ENCODE data around the gene ASXL2.
"Not testable (repeated sequence)": the region's sequence is repeated elsewhere in the genome, so short reads cannot be mapped to it uniquely, and the experiment has no call there.

ASXL2 gene

GRCh38 chr2:25903216-25903776 is 25.0 kb upstream of the ASXL2 start:
- no peak for DNase-seq (ENCODE audit: low read depth in 1 of 2, low spot score in 1 of 2)
- no peaks in the 10 kb centered on the region for H3K27me3 ChIP-seq (ENCODE audit: insufficient read depth, poor library complexity, severe bottlenecking)
- TF ChIP-seq REST (IDR thresholded peaks at IDR 0.05; ENCODE audit: insufficient replicate concordance, low read depth): no peak
- TF ChIP-seq POLR2AphosphoS5 (IDR thresholded peaks at IDR 0.05; ENCODE audit: low read depth): no peak
- no peak for TF ChIP-seq CTCF (IDR thresholded peaks at IDR 0.05; ENCODE audit: insufficient read depth, low read length)
- no peak for TF ChIP-seq SPI1 (IDR thresholded peaks at IDR 0.05; ENCODE audit: borderline replicate concordance, low read depth)
- TF ChIP-seq GABPA (IDR thresholded peaks at IDR 0.05; ENCODE audit: low read depth): no peak
- no peak overlapping the region for H3K27ac ChIP-seq (replicated peaks)
- no peak overlapping the region for H3K4me3 ChIP-seq (replicated peaks; ENCODE audit: insufficient read depth, low read length)

GRCh38 chr2:25899404-25899970 is 21.2 kb upstream of the ASXL2 start:
- H3K27me3 ChIP-seq (ENCODE audit: insufficient read depth, poor library complexity, severe bottlenecking): no peaks in the 10 kb centered on the region
- H3K27ac ChIP-seq (replicated peaks): no peak overlapping the region
- no peak overlapping the region for H3K4me3 ChIP-seq (replicated peaks; ENCODE audit: insufficient read depth, low read length)
- TF ChIP-seq REST (IDR thresholded peaks at IDR 0.05; ENCODE audit: insufficient replicate concordance, low read depth) (no peak), POLR2AphosphoS5 (IDR thresholded peaks at IDR 0.05; ENCODE audit: low read depth) (no peak), SPI1 (IDR thresholded peaks at IDR 0.05; ENCODE audit: borderline replicate concordance, low read depth) (no peak), CTCF (IDR thresholded peaks at IDR 0.05; ENCODE audit: insufficient read depth, low read length) (no peak), GABPA (IDR thresholded peaks at IDR 0.05; ENCODE audit: low read depth) (no peak)
- DNase-seq (ENCODE audit: low read depth in 1 of 2, low spot score in 1 of 2): no peak

GRCh38 chr2:25897506-25897905 is 19.2 kb upstream of the ASXL2 start:
- peak in 1 of 2 experiments; percentile 20 for DNase-seq (ENCODE audit: low read depth in 1 of 2, low spot score in 1 of 2)
- Histone ChIP-seq H3K27ac (replicated peaks) (no peak overlapping the region), H3K27me3 (ENCODE audit: insufficient read depth, poor library complexity, severe bottlenecking) (no peaks in the 10 kb centered on the region), H3K4me3 (replicated peaks; ENCODE audit: insufficient read depth, low read length) (no peak overlapping the region)
- TF ChIP-seq POLR2AphosphoS5 (IDR thresholded peaks at IDR 0.05; ENCODE audit: low read depth) (no peak), SPI1 (IDR thresholded peaks at IDR 0.05; ENCODE audit: borderline replicate concordance, low read depth) (peak; percentile 46; the same call in 1 of the 2 replicates), GABPA (IDR thresholded peaks at IDR 0.05; ENCODE audit: low read depth) (no peak)

- H3K27me3 ChIP-seq (ENCODE audit: insufficient read depth, poor library complexity, severe bottlenecking); H3K4me3 ChIP-seq (replicated peaks; ENCODE audit: insufficient read depth, low read length); DNase-seq (ENCODE audit: low read depth in 1 of 2, low spot score in 1 of 2); H3K27ac ChIP-seq (replicated peaks): not testable (repeated sequence)
These were observed 18.0 kb upstream of the ASXL2 start for GRCh38 chr2:25896308-25896707.

GRCh38 chr2:25895610-25896009 is 17.3 kb upstream of the ASXL2 start:
- TF ChIP-seq SPI1 (IDR thresholded peaks at IDR 0.05; ENCODE audit: borderline replicate concordance, low read depth): no peak
- no peak for DNase-seq (ENCODE audit: low read depth in 1 of 2, low spot score in 1 of 2)
- Histone ChIP-seq H3K27ac (replicated peaks) (no peak overlapping the region), H3K4me3 (replicated peaks; ENCODE audit: insufficient read depth, low read length) (no peak overlapping the region), H3K27me3 (ENCODE audit: insufficient read depth, poor library complexity, severe bottlenecking) (no peaks in the 10 kb centered on the region)
